DMS 273 (cell line): Measurements from ENCODE around the gene BCL2.
A peak's percentile ranks its signal among the peaks of the same experiment; 100 is the strongest.
"Not testable (repeated sequence)": the region's sequence is repeated elsewhere in the genome, so short reads cannot be mapped to it uniquely, and the experiment has no call there.

Source experiments
- DNase-seq: peaks from one replicate; lab custom pipeline; 2025; ENCODE audit not compliant: unreplicated experiment; lab: John Stamatoyannopoulos, UW

Gene BCL2

DNA sequence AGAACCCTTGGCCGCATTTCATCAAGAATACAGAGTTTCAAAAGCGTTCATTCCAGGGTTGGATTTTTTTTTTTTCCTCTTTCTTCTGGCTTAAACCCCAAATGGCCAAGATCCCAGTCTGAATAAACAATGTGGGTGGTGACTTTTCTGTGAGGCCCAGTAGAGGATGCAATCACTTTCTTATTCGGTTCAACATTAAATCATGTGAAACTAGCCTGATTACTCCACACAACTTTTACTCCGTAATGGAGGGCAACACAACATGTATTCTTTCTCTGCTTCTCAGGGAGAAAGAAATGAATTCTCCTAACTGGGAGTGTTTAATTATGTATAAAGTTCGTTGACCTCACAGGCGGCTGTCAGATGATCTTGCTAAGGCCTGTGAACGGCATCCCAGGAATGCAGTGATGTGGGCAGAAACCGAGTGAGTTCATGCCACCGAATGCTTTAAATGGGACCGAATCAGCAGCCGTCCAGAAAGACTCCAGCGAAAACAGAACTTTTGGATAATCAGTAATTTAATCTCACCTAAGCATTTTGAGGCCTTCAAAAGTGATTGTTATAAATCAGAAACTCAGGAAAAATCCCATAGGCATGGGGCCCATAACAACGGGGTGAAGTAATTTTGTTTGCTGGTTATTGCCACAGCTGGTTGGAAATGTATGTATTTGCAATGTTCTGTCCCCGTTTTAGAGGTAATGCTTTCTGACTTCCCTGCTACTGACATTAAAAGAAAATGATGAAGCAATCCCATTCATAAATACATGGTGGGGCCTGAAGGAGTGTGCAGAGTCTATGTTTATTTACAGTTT is 81.5 kb downstream of the BCL2 start:
- no peak for DNase-seq

DNA sequence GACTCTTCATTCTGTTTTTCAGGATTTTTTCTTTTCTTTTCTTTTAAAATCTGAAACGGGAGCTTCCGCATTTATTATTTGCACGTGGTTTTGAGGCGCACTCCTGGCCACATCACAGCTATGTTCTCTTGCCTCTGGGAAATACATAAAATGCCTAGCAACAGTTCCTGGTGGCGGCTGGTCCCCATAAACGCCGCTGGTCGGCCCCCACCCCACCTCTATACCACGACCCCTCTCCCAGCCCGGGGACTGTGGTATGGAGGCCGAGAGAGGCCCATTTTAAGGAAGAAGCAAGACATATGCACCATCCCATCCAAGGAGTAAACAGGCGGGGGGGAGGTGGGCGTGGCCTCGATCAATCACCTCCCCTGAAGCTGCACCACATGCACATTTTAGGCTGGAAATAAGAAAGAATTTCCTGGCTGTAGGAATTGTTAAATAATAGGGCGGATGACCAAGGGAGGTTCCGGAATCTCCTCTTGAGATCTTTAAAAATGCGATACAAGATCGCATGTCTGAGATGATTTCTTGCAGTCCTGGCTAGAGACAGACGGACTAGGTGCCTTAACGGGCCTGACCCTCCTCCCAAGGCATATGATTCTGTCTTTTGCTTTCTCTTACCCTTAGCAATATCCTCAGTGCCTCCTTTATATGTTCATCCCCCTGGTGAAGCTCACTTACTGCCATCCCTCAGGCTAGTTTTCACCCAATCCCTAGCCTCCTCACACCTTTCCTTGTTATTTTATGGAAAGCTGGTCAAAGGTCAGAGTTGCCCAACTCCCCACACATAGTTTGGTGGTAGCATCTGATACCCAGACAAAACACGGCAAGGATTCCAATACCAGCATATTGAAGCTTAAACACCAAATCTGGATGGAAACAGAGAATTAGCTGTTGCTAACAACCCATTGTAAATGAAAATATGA is 82.4 kb downstream of the BCL2 start:
- DNase-seq, result no peak

DNA sequence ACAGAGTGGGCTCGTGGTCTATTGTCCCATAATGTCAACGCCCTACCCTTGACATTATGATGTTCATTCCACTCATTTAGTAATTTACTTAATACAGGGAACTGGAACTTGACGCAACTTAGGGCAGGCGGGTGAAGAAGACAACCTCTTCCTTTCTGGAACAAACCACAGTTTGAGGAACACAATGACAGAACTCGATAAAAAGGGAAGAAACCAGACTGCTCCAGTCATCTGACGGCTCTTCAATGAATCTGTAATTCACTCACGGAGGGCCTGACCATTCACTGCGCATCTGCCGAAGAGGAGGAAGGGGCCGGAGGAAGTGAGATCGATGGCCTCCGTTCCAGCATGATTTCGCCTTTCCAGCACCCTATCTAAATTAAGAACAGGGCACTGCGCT is 83.2 kb downstream of the BCL2 start:
- no peak for DNase-seq

DNA sequence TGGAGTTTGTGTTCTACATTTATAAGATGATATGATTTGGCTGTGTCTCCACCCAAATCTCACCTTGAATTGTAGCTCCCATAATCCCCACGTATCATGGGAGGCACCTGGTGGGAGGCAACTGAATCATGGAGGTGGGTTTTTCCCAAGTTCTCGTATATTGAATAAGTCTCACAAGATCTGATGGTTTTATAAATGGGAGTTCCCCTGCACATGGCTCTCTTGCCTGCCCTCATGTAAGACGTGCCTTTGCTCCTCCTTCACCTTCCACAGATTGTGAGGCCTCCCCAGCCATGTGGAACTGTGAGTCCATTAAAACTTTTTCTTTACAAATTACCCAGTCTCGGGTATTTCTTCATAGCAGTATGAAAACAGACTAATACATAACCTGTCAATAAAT is 83.6 kb downstream of the BCL2 start:
- DNase-seq, result not testable (repeated sequence)

DNA sequence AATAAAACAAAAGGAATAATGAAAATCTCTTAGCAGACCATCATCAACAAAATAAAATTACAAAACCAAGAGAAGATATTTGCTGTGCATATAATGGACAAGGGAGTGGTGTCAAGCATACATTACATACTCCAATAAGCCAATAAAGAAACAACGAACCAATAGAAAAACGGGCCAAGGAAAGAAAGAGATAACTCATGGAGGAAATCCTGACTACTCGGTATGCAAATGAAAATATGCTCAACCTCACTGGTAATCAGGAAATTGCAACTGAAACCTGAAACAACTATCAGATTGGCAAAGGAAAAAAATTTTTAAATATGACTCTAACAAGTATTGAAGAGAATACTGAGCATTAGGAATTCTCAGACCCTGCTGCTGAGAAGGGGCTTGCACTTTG is 84.7 kb downstream of the BCL2 start:
- DNase-seq, result no peak

DNA sequence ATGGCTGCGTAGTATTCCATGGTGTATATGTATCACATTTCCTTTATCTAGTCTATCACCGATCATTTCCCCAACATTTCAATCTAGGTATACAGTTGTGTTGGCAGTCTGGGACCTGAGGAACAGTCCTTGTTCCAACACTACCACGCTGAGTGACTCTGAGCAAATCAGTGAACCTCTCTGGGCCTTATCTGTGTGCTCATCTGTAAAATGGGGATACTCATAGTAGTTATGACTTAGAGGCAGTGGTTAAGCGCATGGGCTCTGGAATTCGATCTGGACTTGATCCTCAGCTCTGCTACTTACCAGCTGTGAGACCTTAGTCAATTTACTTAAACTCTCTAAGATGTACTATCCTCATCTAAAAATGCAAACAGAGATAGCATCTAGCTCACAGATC is 85.1 kb downstream of the BCL2 start:
- no peak for DNase-seq

DNA sequence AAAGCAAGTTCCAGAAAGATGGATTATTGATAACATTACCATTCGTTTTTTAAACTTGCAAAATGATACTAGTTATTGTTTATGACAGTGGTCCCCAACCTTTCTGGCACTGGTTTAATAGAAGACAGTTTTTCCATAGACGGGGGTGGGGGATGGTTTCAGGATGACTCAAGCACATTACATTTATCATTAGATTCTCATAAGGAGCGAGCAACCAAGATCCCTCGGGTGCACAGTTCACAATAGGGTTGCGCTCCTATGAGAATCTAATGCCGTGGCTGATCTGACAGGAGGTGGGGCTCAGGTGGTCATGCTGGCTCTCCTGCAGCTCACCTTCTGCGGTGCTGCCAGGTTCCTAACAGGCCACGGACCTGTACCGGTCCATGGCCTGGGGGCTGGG is 86.2 kb downstream of the BCL2 start:
- no peak for DNase-seq

DNA sequence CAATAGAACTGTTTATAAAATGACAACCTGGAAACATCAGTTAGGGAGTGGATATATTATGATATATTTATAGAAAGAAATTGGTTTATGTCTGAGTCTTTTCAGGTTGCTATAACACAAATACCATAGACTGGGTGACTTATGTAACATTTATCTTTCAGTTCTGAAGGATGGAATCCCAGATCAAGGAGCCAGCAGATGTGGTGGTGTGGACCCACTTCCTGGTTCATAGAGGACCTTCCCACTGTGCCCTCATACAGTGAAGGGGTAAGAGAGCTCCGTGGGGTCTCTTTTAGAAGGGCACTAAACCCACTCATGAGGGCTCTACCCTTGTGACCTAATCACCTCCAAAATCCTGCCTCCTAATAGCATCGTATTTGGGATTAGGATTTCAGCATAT is 86.7 kb downstream of the BCL2 start:
- no peak for DNase-seq

DNA sequence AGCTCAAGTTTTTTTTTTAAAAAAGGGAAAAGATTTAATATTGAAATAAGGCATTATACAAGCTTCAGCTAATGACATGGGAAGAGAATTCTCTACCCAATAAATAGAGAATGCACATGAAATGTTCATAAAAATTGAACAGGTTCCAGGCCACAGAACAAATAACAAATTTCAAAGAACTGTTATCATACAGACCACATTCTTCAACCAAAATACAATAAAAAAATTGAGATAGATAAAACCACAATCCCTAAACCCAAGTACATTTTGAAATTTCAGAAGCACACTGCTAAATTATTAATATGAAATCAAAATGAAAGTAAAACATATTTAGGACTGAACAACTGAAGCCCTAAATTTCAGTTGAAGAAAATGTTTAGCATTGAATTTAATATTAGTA is 89.6 kb downstream of the BCL2 start:
- DNase-seq, result no peak

DNA sequence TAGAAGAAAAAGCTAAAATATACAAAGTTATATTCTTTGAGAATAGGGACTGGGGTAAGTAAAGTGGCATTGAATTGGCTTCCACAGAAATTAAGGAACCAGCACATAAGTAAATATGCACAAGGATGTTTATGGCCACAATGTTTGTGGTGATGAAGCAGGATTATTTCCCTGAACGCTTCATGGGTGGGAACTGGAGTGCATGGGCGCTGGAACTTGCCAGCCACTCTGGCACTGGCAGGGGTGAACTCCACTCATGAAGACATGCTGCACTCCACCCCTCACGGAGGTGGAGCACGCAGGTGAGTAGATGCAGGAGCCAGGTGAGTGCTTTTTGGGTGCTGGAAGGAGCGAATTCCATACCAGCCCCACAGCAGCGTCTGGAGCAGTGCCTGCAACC is 94.1 kb downstream of the BCL2 start:
- no peak for DNase-seq

DNA sequence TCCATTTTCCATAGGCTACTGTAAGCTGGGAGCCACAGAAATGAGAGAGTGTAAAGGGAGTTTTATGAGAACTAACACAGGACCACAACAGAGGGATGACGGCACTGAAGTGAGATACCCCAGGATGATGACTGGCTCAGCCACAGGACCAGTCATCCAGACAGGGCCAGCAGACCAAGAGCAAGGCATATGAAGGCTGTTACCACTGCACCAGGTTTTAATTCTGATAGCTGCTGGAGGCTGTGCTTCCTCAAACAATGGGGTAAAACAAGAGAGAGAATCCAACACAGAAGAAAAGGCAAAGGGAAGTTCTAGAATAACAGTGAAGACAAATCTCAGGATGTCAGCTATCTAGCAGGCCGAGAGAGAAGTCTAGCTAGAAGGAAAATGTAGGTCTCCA is 94.9 kb downstream of the BCL2 start:
- no peak for DNase-seq

DNA sequence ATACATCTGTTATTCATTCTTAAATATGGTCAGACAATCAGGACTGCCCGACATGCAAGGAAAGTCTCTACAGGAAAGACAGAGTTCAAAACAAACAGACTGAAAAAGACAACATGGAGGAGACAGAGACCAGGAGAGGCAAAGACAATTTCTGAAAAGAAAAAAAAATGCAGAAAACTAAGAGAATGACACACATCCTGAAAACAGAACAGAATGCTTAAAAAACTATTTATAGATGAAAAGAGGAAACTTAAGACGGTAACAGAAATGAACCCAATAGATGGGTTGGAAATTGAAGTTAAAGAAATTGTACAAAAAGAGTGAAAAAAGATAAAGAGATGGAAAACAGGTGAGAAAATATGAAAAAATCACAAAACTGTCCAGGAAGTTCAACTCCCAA is 95.7 kb downstream of the BCL2 start:
- no peak for DNase-seq

DNA sequence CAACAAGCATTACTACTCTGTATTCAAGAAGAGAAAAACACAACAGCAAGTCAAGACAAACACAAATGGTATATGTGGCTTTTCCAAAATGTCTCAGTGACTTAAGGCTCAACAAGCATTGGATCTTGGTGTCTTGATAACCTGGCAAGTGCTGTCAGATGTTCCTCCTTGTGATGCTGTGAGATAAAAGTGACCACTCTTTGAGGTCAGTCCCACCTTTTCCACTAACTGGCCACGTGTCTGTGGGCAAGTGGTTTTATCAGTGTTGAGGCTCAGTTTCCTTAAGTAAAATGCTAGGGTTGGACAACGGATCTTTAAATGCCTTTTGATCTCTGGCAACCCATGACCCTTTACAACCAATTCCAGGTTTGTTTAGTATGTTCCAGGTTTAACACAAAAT is 98.7 kb downstream of the BCL2 start:
- no peak for DNase-seq

DNA sequence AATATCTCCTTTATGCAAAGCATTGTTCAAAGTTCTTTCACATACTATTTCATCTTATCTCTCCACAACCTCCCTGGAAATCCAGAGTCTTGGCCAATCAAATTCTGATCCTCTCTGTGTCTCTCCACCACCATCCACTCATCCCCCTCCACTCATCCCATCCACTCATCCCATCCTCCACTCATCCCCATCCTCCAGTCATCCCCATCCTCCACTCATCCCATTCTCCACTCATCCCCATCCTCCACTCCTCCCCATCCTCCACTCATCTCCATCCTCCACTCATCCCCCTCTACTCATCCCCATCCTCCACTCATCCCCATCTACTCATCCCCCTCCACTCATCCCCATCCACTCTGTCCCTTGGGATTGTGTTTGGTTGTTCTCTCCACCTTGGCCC is 101.1 kb downstream of the BCL2 start:
- no peak for DNase-seq

DNA sequence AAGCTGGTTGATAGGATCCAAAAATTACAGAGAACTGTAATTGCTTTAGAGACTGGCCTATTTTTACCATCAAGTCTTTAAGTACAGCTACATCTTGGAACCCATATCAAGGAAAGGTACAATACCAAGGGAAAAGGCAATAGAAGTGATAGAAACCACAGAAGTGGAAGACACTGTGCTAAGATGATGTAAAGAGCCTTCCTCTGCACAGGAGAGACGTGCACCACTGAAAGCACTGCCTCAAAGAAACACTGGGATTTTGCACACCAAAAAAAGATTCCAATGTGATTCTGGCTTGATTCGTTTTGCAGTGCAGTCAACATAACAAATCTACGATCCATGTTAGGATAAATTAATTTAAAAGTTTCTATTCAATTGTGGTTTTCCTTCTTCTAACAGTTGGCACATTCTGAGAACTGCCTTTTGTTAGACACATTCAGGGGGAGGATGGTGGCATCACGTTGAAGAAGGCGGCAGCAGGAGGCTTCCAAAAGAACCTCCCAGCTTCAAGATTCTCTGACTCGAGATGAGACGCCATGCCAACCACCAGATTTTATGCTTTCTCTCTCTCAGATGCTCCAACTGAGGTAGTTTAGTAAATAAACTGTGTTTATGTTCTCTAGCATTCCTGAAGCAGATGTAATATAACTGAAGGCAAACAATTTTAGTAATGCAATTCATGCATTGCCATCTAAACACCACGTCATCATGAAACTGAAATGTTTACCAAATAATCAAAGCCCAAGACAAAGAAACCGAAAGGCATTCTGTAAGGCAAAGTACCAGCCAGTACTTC is 102.9 kb downstream of the BCL2 start:
- DNase-seq, result no peak

DNA sequence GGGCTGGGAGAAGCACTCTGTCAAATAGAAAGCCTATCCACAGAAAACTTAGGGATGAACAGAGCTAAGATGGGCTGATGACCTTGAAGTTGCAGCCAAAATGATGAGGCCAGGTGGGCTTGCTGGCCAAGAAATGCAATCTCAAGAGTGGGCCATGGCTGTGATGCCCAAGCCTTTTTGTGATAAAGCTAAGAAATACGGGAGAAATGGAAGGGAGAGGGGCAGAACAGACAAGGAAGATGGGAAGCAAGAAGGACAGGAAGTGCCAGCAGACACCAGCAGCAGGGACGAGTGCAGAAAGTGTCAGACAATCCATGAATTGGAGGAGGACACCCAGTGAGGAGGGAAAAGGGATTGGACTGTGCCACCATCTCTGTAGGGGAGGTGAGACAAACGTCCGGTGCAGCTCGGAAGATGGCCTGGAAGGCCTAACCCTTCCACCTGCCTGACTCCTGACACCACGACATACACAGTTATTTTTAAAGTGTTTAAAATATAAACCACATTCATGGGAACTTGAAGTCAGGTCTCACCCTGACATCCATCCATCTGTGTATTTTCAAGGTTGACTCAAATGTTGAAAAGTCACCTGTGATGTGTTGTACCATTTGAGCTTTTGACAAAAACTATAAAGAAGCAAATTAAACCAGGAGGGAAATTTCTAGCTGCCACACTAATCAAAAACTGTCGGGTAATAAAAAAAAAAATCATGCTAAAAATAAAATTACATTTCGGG is 105.5 kb downstream of the BCL2 start:
- DNase-seq, result no peak

DNA sequence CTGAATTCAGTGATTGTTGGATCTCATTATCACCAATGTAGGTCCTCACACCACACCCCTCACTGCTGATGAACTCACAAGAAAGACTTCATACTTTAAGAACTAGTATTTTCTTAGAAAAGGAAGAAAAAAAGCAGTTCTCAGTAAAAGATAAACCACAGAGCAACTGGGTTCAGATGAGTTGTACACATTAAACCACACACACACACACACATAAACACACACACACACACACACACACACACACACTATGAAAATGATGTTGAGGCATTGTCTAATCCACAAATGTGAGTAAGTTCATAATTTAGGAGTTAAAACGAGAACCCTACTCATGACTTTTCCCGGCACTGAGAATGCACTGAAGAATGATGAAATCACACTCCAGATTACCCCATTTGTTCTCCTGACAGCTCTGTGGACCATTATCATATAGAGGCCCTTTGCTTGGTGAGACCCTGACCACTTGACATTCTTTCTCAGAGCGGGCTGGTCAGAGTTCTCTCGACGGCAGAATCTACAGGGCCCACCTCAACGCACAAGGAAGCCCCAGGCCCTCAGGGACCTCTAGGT is 106.2 kb downstream of the BCL2 start:
- DNase-seq, result no peak

DNA sequence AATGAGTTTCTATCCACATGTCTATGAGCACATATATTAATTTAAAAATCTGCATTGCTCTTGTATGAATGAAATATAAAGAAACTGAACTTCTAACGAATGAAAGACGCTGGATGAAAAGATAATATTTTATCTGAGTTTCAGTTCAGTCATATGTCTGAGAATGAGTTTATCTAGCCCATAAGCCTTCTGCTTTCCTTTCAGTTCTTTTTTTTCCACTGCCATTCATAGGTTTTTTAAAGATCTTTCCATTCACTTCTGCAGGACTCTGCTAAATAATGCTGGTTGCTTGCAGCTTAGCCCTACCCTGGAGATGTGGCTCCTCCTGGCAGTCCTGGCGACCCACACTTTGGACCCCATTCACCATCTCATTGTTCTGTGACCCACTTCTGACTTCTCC is 109.0 kb downstream of the BCL2 start:
- DNase-seq, result no peak

DNA sequence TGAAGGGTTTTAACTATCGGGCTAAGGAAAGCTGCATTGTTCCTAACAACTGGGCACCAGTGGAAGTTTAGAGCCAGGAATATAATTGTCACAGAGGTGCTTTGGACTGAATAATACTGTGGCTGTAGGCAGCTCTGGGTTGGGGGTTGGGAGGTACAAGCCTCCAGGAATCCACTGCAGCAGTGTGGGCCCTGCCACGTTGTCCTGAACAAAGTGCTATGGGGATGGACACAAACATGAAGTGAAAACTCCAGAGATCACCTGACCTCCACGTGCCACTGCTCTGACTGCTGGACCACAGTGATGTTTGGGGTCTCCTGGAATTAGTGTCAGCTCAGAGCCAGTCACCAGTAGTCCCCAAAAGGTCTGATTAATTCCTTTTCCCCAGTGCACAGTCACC is 110.9 kb downstream of the BCL2 start:
- DNase-seq, result no peak

DNA sequence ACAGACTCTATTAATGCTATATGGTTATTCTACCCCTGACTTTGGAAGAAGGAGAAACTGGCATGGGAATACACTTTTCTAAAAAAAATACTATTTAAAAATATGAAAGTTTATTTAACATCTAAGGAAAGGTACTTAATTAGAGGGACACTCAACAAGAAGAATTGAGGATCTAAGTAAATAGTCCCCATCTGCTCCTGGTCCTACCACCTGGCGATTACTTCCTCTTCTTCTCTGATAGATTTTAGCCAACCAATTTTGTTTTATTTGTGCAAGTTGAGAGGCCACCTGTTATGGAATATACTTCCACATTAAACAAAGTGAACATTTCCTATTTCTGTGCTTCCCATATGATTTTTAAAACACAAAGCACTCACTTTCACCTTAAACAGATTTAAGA is 111.7 kb downstream of the BCL2 start:
- DNase-seq, result peak; percentile 23
